MM.1S (cell line): ENCODE results near the gene ITGB2.

ENCODE experiments used
- DNase-seq: peaks from one replicate; pipeline ENCODE4 v3.0.0-alpha.2; 2015
- H2AFZ ChIP-seq: fragments of 300-600 bp; sonication (generic); 2 replicates; pipeline ENCODE4 v1.6.0; 2016; ENCODE audit warnings: antibody characterized with exemption, low read length
- H3F3A ChIP-seq: fragments of 300-600 bp; sonication (generic); 2 replicates; pipeline ENCODE4 v1.6.1; 2016; ENCODE audit warnings: mild to moderate bottlenecking, antibody characterized with exemption, low read length, moderate library complexity, mixed read lengths; ENCODE audit not compliant: insufficient read depth
- H3K27ac ChIP-seq: fragments of 300-600 bp; sonication (generic); 2 replicates; pipeline ENCODE4 v1.5.1; 2016; ENCODE audit warnings: mild to moderate bottlenecking, low read length
- H3K27me3 ChIP-seq: fragments of 300-600 bp; sonication (generic); replicated peaks from 2 replicates; pipeline ENCODE4 v1.6.0; 2016; ENCODE audit warnings: low read length; ENCODE audit not compliant: insufficient read depth
- H3K36me3 ChIP-seq: fragments of 300-600 bp; sonication (generic); replicated peaks from 2 replicates; pipeline ENCODE4 v1.6.1; 2016; ENCODE audit warnings: mild to moderate bottlenecking, low read length, mixed read lengths; ENCODE audit not compliant: insufficient read depth
- H3K4me1 ChIP-seq: fragments of 300-600 bp; sonication (generic); 2 replicates; pipeline ENCODE4 v1.6.1; 2016; ENCODE audit warnings: low read length, mixed read lengths
- H3K4me2 ChIP-seq: fragments of 300-600 bp; sonication (generic); 2 replicates; pipeline ENCODE4 v1.6.0; 2016; ENCODE audit warnings: low read depth, low read length
- H3K4me3 ChIP-seq: fragments of 300-600 bp; sonication (generic); 2 replicates; pipeline ENCODE4 v1.5.1; 2016; ENCODE audit warnings: low read length, mixed read lengths
- H3K79me2 ChIP-seq: fragments of 300-600 bp; sonication (generic); 2 replicates; pipeline ENCODE4 v1.6.1; 2016; ENCODE audit warnings: mixed run types, low read length, mixed read lengths
- H3K9ac ChIP-seq: fragments of 300-600 bp; sonication (generic); 2 replicates; pipeline ENCODE4 v1.6.1; 2016; ENCODE audit warnings: low read length, mixed read lengths
- H3K9me2 ChIP-seq: fragments of 300-600 bp; sonication (generic); replicated peaks from 2 replicates; pipeline ENCODE4 v1.6.1; 2016; ENCODE audit warnings: mild to moderate bottlenecking, low read length, mixed read lengths; ENCODE audit not compliant: insufficient read depth
- H3K9me3 ChIP-seq: fragments of 300-600 bp; sonication (generic); replicated peaks from 2 replicates; pipeline ENCODE4 v1.6.1; 2016; ENCODE audit warnings: mild to moderate bottlenecking, low read length, mixed read lengths; ENCODE audit not compliant: insufficient read depth
- H4K20me1 ChIP-seq: fragments of 300-600 bp; sonication (generic); 2 replicates; pipeline ENCODE4 v1.6.1; 2016; ENCODE audit warnings: mild to moderate bottlenecking, low read length, moderate library complexity, mixed read lengths; ENCODE audit not compliant: insufficient read depth
- CTCF ChIP-seq: fragments of 300-600 bp; sonication (generic); IDR thresholded peaks from 2 replicates; pipeline ENCODE4 v1.5.1; 2016; ENCODE audit warnings: antibody characterized with exemption, low read length, mixed read lengths
- EZH2 ChIP-seq: fragments of 300-600 bp; sonication (generic); optimal IDR thresholded peaks from 2 replicates; pipeline ENCODE3; 2017; ENCODE audit warnings: low read depth, mild to moderate bottlenecking, antibody characterized with exemption, low read length, mixed read lengths
- EZH2phosphoT487 ChIP-seq: fragments of 300-600 bp; sonication (generic); IDR thresholded peaks from 2 replicates; pipeline ENCODE4 v1.6.1; 2018; ENCODE audit warnings: antibody characterized with exemption, low read length

The ITGB2 gene

GRCh38 chr21:44836666-44837471 is 83.8 kb downstream of the ITGB2 start:
- Histone ChIP-seq H3K9ac (no peak overlapping the region), H3K4me2 (no peak overlapping the region), H4K20me1 (no peaks in the 10 kb centered on the region), H3K9me2 (no peaks in the 10 kb centered on the region), H3F3A (no peaks in the 10 kb centered on the region), H3K4me1 (no peaks in the 10 kb centered on the region), H3K9me3 (no peaks in the 10 kb centered on the region), H3K36me3 (no peaks in the 10 kb centered on the region), H2AFZ (no peak overlapping the region), H3K4me3 (no peak overlapping the region), H3K27me3 (peaks cover 88% of the 10 kb centered on the region), H3K27ac (no peak overlapping the region), H3K79me2 (no peaks in the 10 kb centered on the region)
- DNase-seq: no peak
- TF ChIP-seq CTCF: no peak
- TF ChIP-seq EZH2: no peak
- no peak for TF ChIP-seq EZH2phosphoT487

- TF ChIP-seq EZH2 (no peak), CTCF (no peak), EZH2phosphoT487 (no peak)
- no peak for DNase-seq
- H3K27me3 ChIP-seq: peaks cover 88% of the 10 kb centered on the region
- H3K9ac ChIP-seq: no peak overlapping the region
- H2AFZ ChIP-seq: no peak overlapping the region
- H3F3A ChIP-seq: no peaks in the 10 kb centered on the region
- no peak overlapping the region for H3K4me2 ChIP-seq
- H3K9me2 ChIP-seq: no peaks in the 10 kb centered on the region
- H3K4me1 ChIP-seq: no peaks in the 10 kb centered on the region
- H3K9me3 ChIP-seq: no peaks in the 10 kb centered on the region
- H3K27ac ChIP-seq: no peak overlapping the region
- no peaks in the 10 kb centered on the region for H3K36me3 ChIP-seq
- no peaks in the 10 kb centered on the region for H4K20me1 ChIP-seq
- no peaks in the 10 kb centered on the region for H3K79me2 ChIP-seq
- no peak overlapping the region for H3K4me3 ChIP-seq
Observed at GRCh38 chr21:44836349-44836665, 84.4 kb downstream of the ITGB2 start.
